NT2/D1 (cell line): ENCODE results near the gene C5orf24.

Experiments
- DNase-seq: peaks from one replicate; pipeline ENCODE4 v3.0.0-alpha.2; 2011; ENCODE audit warnings: low read depth, low spot score
- H3K27me3 ChIP-seq: 2 replicates; pipeline ENCODE4 v1.6.0; 2011; ENCODE audit warnings: mild to moderate bottlenecking; ENCODE audit not compliant: insufficient read length, insufficient read depth
- H3K36me3 ChIP-seq: 2 replicates; pipeline ENCODE4 v1.6.1; 2011; ENCODE audit warnings: mild to moderate bottlenecking, low read length, mixed read lengths; ENCODE audit not compliant: insufficient read depth, insufficient read length
- H3K4me1 ChIP-seq: 2 replicates; pipeline ENCODE4 v1.5.1; 2011; ENCODE audit not compliant: insufficient read depth, insufficient read length
- H3K4me3 ChIP-seq: 2 replicates; pipeline ENCODE4 v1.5.1; 2011; ENCODE audit warnings: low read depth; ENCODE audit not compliant: insufficient read length
- H3K9ac ChIP-seq: 2 replicates; pipeline ENCODE4 v1.6.0; 2011; ENCODE audit warnings: low read depth; ENCODE audit not compliant: insufficient read length
- H3K9me3 ChIP-seq: 2 replicates; pipeline ENCODE4 v1.5.1; 2011; ENCODE audit warnings: mild to moderate bottlenecking, low read length; ENCODE audit not compliant: insufficient read depth
- SUZ12 ChIP-seq: IDR thresholded peaks from 2 replicates; pipeline ENCODE4 v1.6.1; 2011; ENCODE audit not compliant: insufficient read length, insufficient read depth; ENCODE audit errors: extremely low read depth
- YY1 ChIP-seq: IDR thresholded peaks from 2 replicates; pipeline ENCODE4 v1.6.1; 2011; ENCODE audit not compliant: insufficient read length, insufficient read depth
- ZNF274 ChIP-seq: IDR thresholded peaks from 2 replicates; pipeline ENCODE4 v1.6.1; 2011; ENCODE audit warnings: mild to moderate bottlenecking, low read depth, low read length

C5orf24 gene

GRCh38 chr5:134904610-134905245 is 59.0 kb downstream of the C5orf24 start, which contains the start of gene PCBD2:
PCBD2 (plus strand) TSS chr5:134905131; CDS start chr5:134905140, 9 bp downstream.
- no peaks in the 10 kb centered on the region for H3K27me3 ChIP-seq
- DNase-seq = peak; percentile 79

GRCh38 chr5:134905246-134905996 is 59.7 kb downstream of the C5orf24 start:
- Histone ChIP-seq H3K4me1 (no peaks in the 10 kb centered on the region), H3K27me3 (no peaks in the 10 kb centered on the region), H3K4me3 (peak overlapping the region; percentile 82), H3K9ac (peak overlapping the region; percentile 88), H3K36me3 (peaks cover 15% of the 10 kb centered on the region), H3K9me3 (no peaks in the 10 kb centered on the region)
- peak; percentile 27 for DNase-seq
- TF ChIP-seq ZNF274 (no peak), SUZ12 (no peak), YY1 (no peak)

More at GRCh38 chr5:134904610-134905245, 59.0 kb downstream of the C5orf24 start, which contains the start of gene PCBD2:
- no peaks in the 10 kb centered on the region for H3K9me3 ChIP-seq
- H3K36me3 ChIP-seq = peaks cover 13% of the 10 kb centered on the region
- H3K9ac ChIP-seq = peak within 1 kb of the TSS; percentile 88
- H3K4me3 ChIP-seq = peak within 1 kb of the TSS; percentile 82
- no peak for TF ChIP-seq ZNF274
- no peak for TF ChIP-seq YY1
- no peak for TF ChIP-seq SUZ12
- no peaks in the 10 kb centered on the region for H3K4me1 ChIP-seq

- Histone ChIP-seq H3K9ac (no peak overlapping the region), H3K27me3 (no peaks in the 10 kb centered on the region), H3K9me3 (no peaks in the 10 kb centered on the region), H3K4me3 (no peak overlapping the region), H3K36me3 (peaks cover 29% of the 10 kb centered on the region), H3K4me1 (no peaks in the 10 kb centered on the region)
- TF ChIP-seq YY1 (no peak), SUZ12 (no peak), ZNF274 (no peak)
- DNase-seq = no peak
Measured at GRCh38 chr5:134906811-134907210, 61.0 kb downstream of the C5orf24 start.
